H9 (cell line): ENCODE data around the gene CELF3. TPM values are rescaled to one million over a fixed set of nuclear protein-coding genes. Genes with fewer than 3 reads are reported as not detected.

Experiments used
- DNase-seq: peaks from one replicate; pipeline ENCODE4 v3.0.0-alpha.2; 2017
- H2AFZ ChIP-seq: one replicate; pipeline ENCODE4 v1.6.1; 2013; ENCODE audit warnings: mild to moderate bottlenecking, low read length, control low read depth, moderate library complexity
- H2AK5ac ChIP-seq: 2 replicates; pipeline ENCODE4 v1.6.1; 2013; ENCODE audit warnings: low read length, control low read depth, mixed read lengths; ENCODE audit not compliant: insufficient read length
- H2BK120ac ChIP-seq: one replicate; pipeline ENCODE4 v1.6.1; 2013; ENCODE audit warnings: low read depth, mild to moderate bottlenecking, low read length, control low read depth, inconsistent platforms; ENCODE audit not compliant: poor library complexity, severe bottlenecking
- H2BK12ac ChIP-seq: 2 replicates; pipeline ENCODE4 v1.6.1; 2013; ENCODE audit warnings: low read length, control low read depth, mixed read lengths, low read depth; ENCODE audit not compliant: insufficient read length
- H2BK15ac ChIP-seq: 2 replicates; pipeline ENCODE4 v1.6.1; 2013; ENCODE audit warnings: low read depth, low read length, control low read depth
- H2BK20ac ChIP-seq: one replicate; pipeline ENCODE4 v1.6.1; 2013; ENCODE audit warnings: low read depth, mild to moderate bottlenecking, low read length, control low read depth, inconsistent platforms; ENCODE audit not compliant: poor library complexity, severe bottlenecking
- H2BK5ac ChIP-seq: 2 replicates; pipeline ENCODE4 v1.6.1; 2013; ENCODE audit warnings: low read length, control low read depth, mixed read lengths; ENCODE audit not compliant: insufficient read length
- H3K14ac ChIP-seq: 2 replicates; pipeline ENCODE4 v1.6.1; 2013; ENCODE audit warnings: low read length, control low read depth; ENCODE audit not compliant: insufficient read depth
- H3K18ac ChIP-seq: 2 replicates; pipeline ENCODE4 v1.6.1; 2013; ENCODE audit warnings: low read depth, mild to moderate bottlenecking, mixed read lengths, low read length, control low read depth; ENCODE audit not compliant: insufficient read length
- H3K23ac ChIP-seq: 2 replicates; pipeline ENCODE4 v1.6.1; 2013; ENCODE audit warnings: low read length, control low read depth, mixed read lengths, low read depth; ENCODE audit not compliant: insufficient read length
- H3K23me2 ChIP-seq: 2 replicates; pipeline ENCODE4 v1.6.1; 2013; ENCODE audit warnings: low read depth, mild to moderate bottlenecking, mixed read lengths, low read length, control low read depth; ENCODE audit not compliant: insufficient read length, poor library complexity, severe bottlenecking
- H3K27ac ChIP-seq: 2 replicates; pipeline ENCODE4 v1.5.1; 2013; ENCODE audit warnings: low read length, control low read depth, mixed read lengths, low read depth; ENCODE audit not compliant: insufficient read length
- H3K27me3 ChIP-seq: 2 replicates; pipeline ENCODE4 v1.6.1; 2013; ENCODE audit warnings: low read length, control low read depth, inconsistent platforms; ENCODE audit not compliant: insufficient read depth
- H3K4ac ChIP-seq: 2 replicates; pipeline ENCODE4 v1.6.1; 2013; ENCODE audit warnings: low read depth, mild to moderate bottlenecking, control low read depth, inconsistent platforms, low read length, moderate library complexity
- H3K4me1 ChIP-seq: 2 replicates; pipeline ENCODE4 v1.6.1; 2013; ENCODE audit warnings: low read length, control low read depth, inconsistent platforms; ENCODE audit not compliant: insufficient read depth
- H3K4me2 ChIP-seq: 2 replicates; pipeline ENCODE4 v1.6.1; 2013; ENCODE audit warnings: low read length, control low read depth, mixed read lengths; ENCODE audit not compliant: insufficient read length, insufficient read depth
- H3K56ac ChIP-seq: 2 replicates; pipeline ENCODE4 v1.6.1; 2013; ENCODE audit warnings: low read depth, mild to moderate bottlenecking, mixed read lengths, low read length, control low read depth; ENCODE audit not compliant: insufficient read length
- H3K79me1 ChIP-seq: 2 replicates; pipeline ENCODE4 v1.6.1; 2013; ENCODE audit warnings: low read depth, mild to moderate bottlenecking, moderate library complexity, low read length, control low read depth, inconsistent platforms; ENCODE audit not compliant: insufficient read depth, poor library complexity, severe bottlenecking
- H3K79me2 ChIP-seq: 2 replicates; pipeline ENCODE4 v1.6.1; 2013; ENCODE audit warnings: low read length, control low read depth, inconsistent platforms; ENCODE audit not compliant: insufficient read depth
- H3K9ac ChIP-seq: 2 replicates; pipeline ENCODE4 v1.6.1; 2013; ENCODE audit warnings: low read length, control low read depth, mixed read lengths; ENCODE audit not compliant: insufficient read length; ENCODE audit errors: extremely low read depth
- H3K9me3 ChIP-seq: one replicate; pipeline ENCODE4 v1.6.1; 2013; ENCODE audit warnings: low read depth, low read length, inconsistent platforms; ENCODE audit not compliant: control insufficient read depth
- H3T11ph ChIP-seq: one replicate; pipeline ENCODE4 v1.6.1; 2013; ENCODE audit warnings: mild to moderate bottlenecking, low read length, control low read depth, inconsistent platforms
- H4K20me1 ChIP-seq: one replicate; pipeline ENCODE4 v1.6.1; 2013; ENCODE audit not compliant: control insufficient read depth, insufficient read length, insufficient read depth
- H4K5ac ChIP-seq: 2 replicates; pipeline ENCODE4 v1.6.1; 2013; ENCODE audit warnings: low read depth, mild to moderate bottlenecking, mixed read lengths, low read length, control low read depth; ENCODE audit not compliant: insufficient read length
- H4K8ac ChIP-seq: replicated peaks from 2 replicates; pipeline ENCODE4 v1.6.1; 2013; ENCODE audit warnings: low read length, control low read depth, mixed read lengths, low read depth; ENCODE audit not compliant: insufficient read length
- H4K91ac ChIP-seq: 2 replicates; pipeline ENCODE4 v1.6.1; 2013; ENCODE audit warnings: low read depth, mild to moderate bottlenecking, moderate library complexity, mixed read lengths, low read length, control low read depth; ENCODE audit not compliant: insufficient read length
- H3K27ac Mint-ChIP-seq, 3 experiments: 2 replicates in 2 of 3; 3 replicates in 1 of 3; pipeline ENCODE4 v1.8.0; 2020 to 2021; ENCODE audit warnings: mixed read lengths in 3 of 3, mild to moderate bottlenecking in 1 of 3, moderate library complexity in 1 of 3
- H3K27me3 Mint-ChIP-seq: 2 replicates; pipeline ENCODE4 v1.8.0; 2021; ENCODE audit warnings: low read depth, mild to moderate bottlenecking, moderate library complexity, mixed read lengths
- H3K36me3 Mint-ChIP-seq, 3 experiments: 2 replicates in 2 of 3; 3 replicates in 1 of 3; pipeline ENCODE4 v1.8.0; 2020 to 2021; ENCODE audit warnings: low read depth in 3 of 3, mixed read lengths in 3 of 3; ENCODE audit not compliant: insufficient read depth in 1 of 3
- H3K4me1 Mint-ChIP-seq, 2 experiments: 2 replicates each; pipeline ENCODE4 v1.8.0; 2020; ENCODE audit warnings: mixed read lengths in 2 of 2
- H3K4me3 Mint-ChIP-seq, 2 experiments: 2 replicates in 1 of 2; 3 replicates in 1 of 2; pipeline ENCODE4 v1.8.0; 2020 to 2021; ENCODE audit warnings: mild to moderate bottlenecking in 2 of 2, mixed read lengths in 2 of 2, moderate library complexity in 1 of 2
- H3K9me3 Mint-ChIP-seq, 2 experiments: 2 replicates in 1 of 2; 3 replicates in 1 of 2; pipeline ENCODE4 v1.8.0; 2020; ENCODE audit warnings: mild to moderate bottlenecking in 2 of 2, mixed read lengths in 2 of 2, moderate library complexity in 1 of 2
- CTCF ChIP-seq: fragments of 200-600 bp; sonication (generic); conservative IDR thresholded peaks from 3 replicates; pipeline ENCODE4 v1.8.0; 2021; ENCODE audit warnings: antibody characterized with exemption, mild to moderate bottlenecking
- WGBS: extraction: QIAGEN DNeasy Blood & Tissue Kit; methylation state at CpG from one replicate; pipeline ENCODE4 v1.1.7; 2013; ENCODE audit warnings: missing lambda C conversion rate, low lambda C conversion rate, mixed read lengths; ENCODE audit not compliant: insufficient read length; ENCODE audit errors: extremely low coverage; 5-methylcytosine and 5-hydroxymethylcytosine counted together
- total RNA-seq: library from RNA; stranded (reverse); gene quantifications from 2 replicates; pipeline ENCODE4 v1.2.1, GENCODE V29; 2021

The CELF3 gene
- total RNA-seq, 1 experiment from 2014 or later, result 0.90 TPM

GRCh38 chr1:151763990-151764389 lies 47.4 kb upstream of the CELF3 start:
- Histone ChIP-seq H4K8ac (no peak overlapping the region), H3K9ac (peak overlapping the region; percentile 89), H3K23me2 (peaks cover 9% of the 10 kb centered on the region), H3K79me2 (no peaks in the 10 kb centered on the region), H2AK5ac (no peak overlapping the region), H3K4me1 (no peaks in the 10 kb centered on the region; the same call in none of the 2 replicates), H3K27me3 (no peaks in the 10 kb centered on the region), H2BK15ac (no peak overlapping the region), H3K56ac (no peak overlapping the region), H3K9me3 (no peaks in the 10 kb centered on the region), H2BK12ac (no peak overlapping the region), H2BK20ac (no peak overlapping the region), H3K18ac (no peak overlapping the region), H3K27ac (no peak overlapping the region), H3K4me2 (peak overlapping the region; percentile 77), H4K20me1 (no peaks in the 10 kb centered on the region), H4K5ac (no peak overlapping the region), H3K4ac (no peak overlapping the region), H3T11ph (no peak overlapping the region), H4K91ac (no peak overlapping the region), H2AFZ (no peak overlapping the region), H2BK120ac (no peak overlapping the region), H2BK5ac (no peak overlapping the region), H3K79me1 (no peaks in the 10 kb centered on the region), H3K14ac (no peak overlapping the region), H3K23ac (no peak overlapping the region)
- Mint-ChIP-seq H3K27ac (peak overlapping the region in 2 of 3 experiments; percentile 90; a peak in 5 of 7 replicates), H3K36me3 (peaks cover 22 to 33% (median 32%) of the 10 kb centered on the region in 3 experiments; a peak in 6 of 7 replicates), H3K4me1 (peaks cover 9 to 12% of the 10 kb centered on the region in 2 experiments), H3K9me3 (no peaks in the 10 kb centered on the region), H3K27me3 (no peaks in the 10 kb centered on the region; the same call in 1 of the 2 replicates), H3K4me3 (peak overlapping the region; percentile 77 to 95)
- 100% methylated on average over 2 of the region's 10 CpGs for WGBS
- no peak for DNase-seq
- no peak for TF ChIP-seq CTCF
